H9 (cell line): ENCODE measurements around the gene PDE6D. TPM values are rescaled to one million over a fixed set of nuclear protein-coding genes. Genes with fewer than 3 reads are reported as not detected.

ENCODE experiments used
- DNase-seq: peaks from one replicate; pipeline ENCODE4 v3.0.0-alpha.2; 2017
- H2AFZ ChIP-seq: one replicate; pipeline ENCODE4 v1.6.1; 2013; ENCODE audit warnings: mild to moderate bottlenecking, low read length, control low read depth, moderate library complexity
- H2AK5ac ChIP-seq: 2 replicates; pipeline ENCODE4 v1.6.1; 2013; ENCODE audit warnings: low read length, control low read depth, mixed read lengths; ENCODE audit not compliant: insufficient read length
- H2BK120ac ChIP-seq: one replicate; pipeline ENCODE4 v1.6.1; 2013; ENCODE audit warnings: low read depth, mild to moderate bottlenecking, low read length, control low read depth, inconsistent platforms; ENCODE audit not compliant: poor library complexity, severe bottlenecking
- H2BK12ac ChIP-seq: 2 replicates; pipeline ENCODE4 v1.6.1; 2013; ENCODE audit warnings: low read length, control low read depth, mixed read lengths, low read depth; ENCODE audit not compliant: insufficient read length
- H2BK15ac ChIP-seq: 2 replicates; pipeline ENCODE4 v1.6.1; 2013; ENCODE audit warnings: low read depth, low read length, control low read depth
- H2BK20ac ChIP-seq: one replicate; pipeline ENCODE4 v1.6.1; 2013; ENCODE audit warnings: low read depth, mild to moderate bottlenecking, low read length, control low read depth, inconsistent platforms; ENCODE audit not compliant: poor library complexity, severe bottlenecking
- H2BK5ac ChIP-seq: 2 replicates; pipeline ENCODE4 v1.6.1; 2013; ENCODE audit warnings: low read length, control low read depth, mixed read lengths; ENCODE audit not compliant: insufficient read length
- H3K14ac ChIP-seq: 2 replicates; pipeline ENCODE4 v1.6.1; 2013; ENCODE audit warnings: low read length, control low read depth; ENCODE audit not compliant: insufficient read depth
- H3K18ac ChIP-seq: 2 replicates; pipeline ENCODE4 v1.6.1; 2013; ENCODE audit warnings: low read depth, mild to moderate bottlenecking, mixed read lengths, low read length, control low read depth; ENCODE audit not compliant: insufficient read length
- H3K23ac ChIP-seq: 2 replicates; pipeline ENCODE4 v1.6.1; 2013; ENCODE audit warnings: low read length, control low read depth, mixed read lengths, low read depth; ENCODE audit not compliant: insufficient read length
- H3K23me2 ChIP-seq: 2 replicates; pipeline ENCODE4 v1.6.1; 2013; ENCODE audit warnings: low read depth, mild to moderate bottlenecking, mixed read lengths, low read length, control low read depth; ENCODE audit not compliant: insufficient read length, poor library complexity, severe bottlenecking
- H3K27ac ChIP-seq: 2 replicates; pipeline ENCODE4 v1.5.1; 2013; ENCODE audit warnings: low read length, control low read depth, mixed read lengths, low read depth; ENCODE audit not compliant: insufficient read length
- H3K27me3 ChIP-seq: 2 replicates; pipeline ENCODE4 v1.6.1; 2013; ENCODE audit warnings: low read length, control low read depth, inconsistent platforms; ENCODE audit not compliant: insufficient read depth
- H3K4ac ChIP-seq: 2 replicates; pipeline ENCODE4 v1.6.1; 2013; ENCODE audit warnings: low read depth, mild to moderate bottlenecking, control low read depth, inconsistent platforms, low read length, moderate library complexity
- H3K4me1 ChIP-seq: 2 replicates; pipeline ENCODE4 v1.6.1; 2013; ENCODE audit warnings: low read length, control low read depth, inconsistent platforms; ENCODE audit not compliant: insufficient read depth
- H3K4me2 ChIP-seq: 2 replicates; pipeline ENCODE4 v1.6.1; 2013; ENCODE audit warnings: low read length, control low read depth, mixed read lengths; ENCODE audit not compliant: insufficient read length, insufficient read depth
- H3K56ac ChIP-seq: 2 replicates; pipeline ENCODE4 v1.6.1; 2013; ENCODE audit warnings: low read depth, mild to moderate bottlenecking, mixed read lengths, low read length, control low read depth; ENCODE audit not compliant: insufficient read length
- H3K79me1 ChIP-seq: 2 replicates; pipeline ENCODE4 v1.6.1; 2013; ENCODE audit warnings: low read depth, mild to moderate bottlenecking, moderate library complexity, low read length, control low read depth, inconsistent platforms; ENCODE audit not compliant: insufficient read depth, poor library complexity, severe bottlenecking
- H3K79me2 ChIP-seq: 2 replicates; pipeline ENCODE4 v1.6.1; 2013; ENCODE audit warnings: low read length, control low read depth, inconsistent platforms; ENCODE audit not compliant: insufficient read depth
- H3K9ac ChIP-seq: 2 replicates; pipeline ENCODE4 v1.6.1; 2013; ENCODE audit warnings: low read length, control low read depth, mixed read lengths; ENCODE audit not compliant: insufficient read length; ENCODE audit errors: extremely low read depth
- H3K9me3 ChIP-seq: one replicate; pipeline ENCODE4 v1.6.1; 2013; ENCODE audit warnings: low read depth, low read length, inconsistent platforms; ENCODE audit not compliant: control insufficient read depth
- H3T11ph ChIP-seq: one replicate; pipeline ENCODE4 v1.6.1; 2013; ENCODE audit warnings: mild to moderate bottlenecking, low read length, control low read depth, inconsistent platforms
- H4K20me1 ChIP-seq: one replicate; pipeline ENCODE4 v1.6.1; 2013; ENCODE audit not compliant: control insufficient read depth, insufficient read length, insufficient read depth
- H4K5ac ChIP-seq: 2 replicates; pipeline ENCODE4 v1.6.1; 2013; ENCODE audit warnings: low read depth, mild to moderate bottlenecking, mixed read lengths, low read length, control low read depth; ENCODE audit not compliant: insufficient read length
- H4K8ac ChIP-seq: replicated peaks from 2 replicates; pipeline ENCODE4 v1.6.1; 2013; ENCODE audit warnings: low read length, control low read depth, mixed read lengths, low read depth; ENCODE audit not compliant: insufficient read length
- H4K91ac ChIP-seq: 2 replicates; pipeline ENCODE4 v1.6.1; 2013; ENCODE audit warnings: low read depth, mild to moderate bottlenecking, moderate library complexity, mixed read lengths, low read length, control low read depth; ENCODE audit not compliant: insufficient read length
- H3K27ac Mint-ChIP-seq, 3 experiments: 2 replicates in 2 of 3; 3 replicates in 1 of 3; pipeline ENCODE4 v1.8.0; 2020 to 2021; ENCODE audit warnings: mixed read lengths in 3 of 3, mild to moderate bottlenecking in 1 of 3, moderate library complexity in 1 of 3
- H3K27me3 Mint-ChIP-seq: 2 replicates; pipeline ENCODE4 v1.8.0; 2021; ENCODE audit warnings: low read depth, mild to moderate bottlenecking, moderate library complexity, mixed read lengths
- H3K36me3 Mint-ChIP-seq, 3 experiments: 2 replicates in 2 of 3; 3 replicates in 1 of 3; pipeline ENCODE4 v1.8.0; 2020 to 2021; ENCODE audit warnings: low read depth in 3 of 3, mixed read lengths in 3 of 3; ENCODE audit not compliant: insufficient read depth in 1 of 3
- H3K4me1 Mint-ChIP-seq, 2 experiments: 2 replicates each; pipeline ENCODE4 v1.8.0; 2020; ENCODE audit warnings: mixed read lengths in 2 of 2
- H3K4me3 Mint-ChIP-seq, 2 experiments: 2 replicates in 1 of 2; 3 replicates in 1 of 2; pipeline ENCODE4 v1.8.0; 2020 to 2021; ENCODE audit warnings: mild to moderate bottlenecking in 2 of 2, mixed read lengths in 2 of 2, moderate library complexity in 1 of 2
- H3K9me3 Mint-ChIP-seq, 2 experiments: 2 replicates in 1 of 2; 3 replicates in 1 of 2; pipeline ENCODE4 v1.8.0; 2020; ENCODE audit warnings: mild to moderate bottlenecking in 2 of 2, mixed read lengths in 2 of 2, moderate library complexity in 1 of 2
- CTCF ChIP-seq: fragments of 200-600 bp; sonication (generic); conservative IDR thresholded peaks from 3 replicates; pipeline ENCODE4 v1.8.0; 2021; ENCODE audit warnings: antibody characterized with exemption, mild to moderate bottlenecking
- WGBS: extraction: QIAGEN DNeasy Blood & Tissue Kit; methylation state at CpG from one replicate; pipeline ENCODE4 v1.1.7; 2013; ENCODE audit warnings: missing lambda C conversion rate, low lambda C conversion rate, mixed read lengths; ENCODE audit not compliant: insufficient read length; ENCODE audit errors: extremely low coverage; 5-methylcytosine and 5-hydroxymethylcytosine counted together
- total RNA-seq: library from RNA; stranded (reverse); gene quantifications from 2 replicates; pipeline ENCODE4 v1.2.1, GENCODE V29; 2021

The PDE6D gene
- total RNA-seq, 1 experiment from 2014 or later, result 33.7 TPM

DNA sequence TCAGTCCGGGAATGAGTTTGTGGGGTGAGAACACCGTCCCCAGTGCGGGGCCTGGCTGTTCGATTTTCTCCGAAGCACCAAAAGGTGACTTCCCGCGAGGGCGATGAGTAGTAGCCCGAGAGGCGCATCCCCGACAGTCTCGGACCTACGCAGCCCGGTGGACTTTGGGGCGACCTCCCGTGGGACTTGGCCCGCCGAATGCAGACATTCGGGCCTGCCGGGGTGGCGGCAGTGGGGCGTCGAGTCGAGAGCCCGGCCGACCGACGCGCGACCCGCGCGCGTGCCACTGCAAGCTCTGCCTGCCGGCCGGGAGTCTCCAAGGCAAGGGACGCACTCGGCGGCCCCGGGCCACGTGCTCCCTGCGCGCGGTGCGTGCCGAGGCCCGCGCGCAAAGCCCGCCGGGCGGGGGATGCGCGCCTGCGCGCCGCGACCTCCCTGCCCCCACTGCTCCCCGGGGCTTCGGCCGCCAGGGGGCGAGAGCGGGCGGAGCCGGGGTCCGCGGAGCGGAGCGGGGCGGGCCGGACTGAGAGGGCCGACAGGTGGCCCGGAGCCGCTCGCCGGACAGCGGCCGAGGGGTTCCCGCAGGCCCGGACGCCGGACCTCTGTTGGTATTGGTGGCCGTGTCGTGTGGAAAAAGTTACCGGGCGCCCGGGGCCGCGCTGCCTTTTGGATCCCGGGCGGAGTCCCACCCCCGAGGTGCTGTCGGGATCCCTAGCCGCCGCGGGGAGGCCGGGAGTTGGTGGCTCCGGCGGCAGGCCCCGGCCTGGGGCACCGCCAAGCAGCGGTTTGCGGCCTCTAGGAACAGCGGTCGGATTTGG lies 70.9 kb downstream of the PDE6D start:
- Histone ChIP-seq H4K91ac (no peak overlapping the region), H2BK5ac (no peak overlapping the region), H3K9me3 (no peaks in the 10 kb centered on the region), H2AFZ (no peak overlapping the region), H3K23ac (no peak overlapping the region), H3T11ph (no peak overlapping the region), H3K9ac (peak overlapping the region; percentile 97), H3K4me1 (no peaks in the 10 kb centered on the region), H3K23me2 (peaks cover 17% of the 10 kb centered on the region), H3K27ac (no peak overlapping the region), H4K20me1 (no peaks in the 10 kb centered on the region), H4K8ac (no peak overlapping the region), H2BK15ac (no peak overlapping the region), H3K4ac (no peak overlapping the region; the same call in 1 of the 2 replicates), H3K14ac (peak overlapping the region; percentile 91), H2BK20ac (no peak overlapping the region), H4K5ac (no peak overlapping the region), H3K4me2 (peak overlapping the region; percentile 74), H2AK5ac (no peak overlapping the region), H3K56ac (no peak overlapping the region), H3K27me3 (no peaks in the 10 kb centered on the region), H2BK12ac (no peak overlapping the region), H3K79me1 (no peaks in the 10 kb centered on the region), H3K18ac (peak overlapping the region; percentile 78), H2BK120ac (no peak overlapping the region), H3K79me2 (peaks cover 40% of the 10 kb centered on the region; the same call in 1 of the 2 replicates)
- TF ChIP-seq CTCF, result peak; percentile 73
- peak overlapping the region; percentile 97 to 98 (median 98) for H3K27ac Mint-ChIP-seq
- peaks cover 5 to 6% of the 10 kb centered on the region in 2 experiments; a peak in 4 of 5 replicates for H3K9me3 Mint-ChIP-seq
- peak overlapping the region; percentile 96 to 98 for H3K4me3 Mint-ChIP-seq
- peaks cover 37 to 43% (median 43%) of the 10 kb centered on the region in 3 experiments for H3K36me3 Mint-ChIP-seq
- H3K4me1 Mint-ChIP-seq, result peaks cover 30 to 36% of the 10 kb centered on the region in 2 experiments
- DNase-seq, result peak; percentile 56
- peaks cover 14% of the 10 kb centered on the region for H3K27me3 Mint-ChIP-seq
- WGBS, result no CpG with 5 or more reads among the region's 105 CpGs
